Stimulated activated CD4-positive, alpha-beta T cell treated with anti-CD3 and anti-CD28 coated beads, Interleukin-1b, Interleukin-23, amount 100 ng/mL, for 4 hours (primary cell): ENCODE results near the gene ZNF611.
"Not testable (repeated sequence)": the region's sequence is repeated elsewhere in the genome, so short reads cannot be mapped to it uniquely, and the experiment has no call there.

ENCODE experiments used
- DNase-seq, 2 donors: peaks; one replicate each; pipeline ENCODE4 v3.0.0-alpha.2; 2020; ENCODE audit warnings: low read depth in 2 of 2

Gene ZNF611

GRCh38 chr19:52681216-52681615 lies 53.6 kb downstream of the ZNF611 start:
- DNase-seq, result not testable (repeated sequence)

GRCh38 chr19:52679598-52679997 lies 55.2 kb downstream of the ZNF611 start:
- DNase-seq, result no peak

- DNase-seq, result not testable (repeated sequence)
These were observed 59.6 kb downstream of the ZNF611 start for GRCh38 chr19:52675239-52675638.

GRCh38 chr19:52673014-52673413 lies 61.8 kb downstream of the ZNF611 start:
- no peak for DNase-seq

GRCh38 chr19:52670046-52670445 lies 64.8 kb downstream of the ZNF611 start:
- DNase-seq, result no peak

GRCh38 chr19:52669586-52669985 lies 65.3 kb downstream of the ZNF611 start:
- DNase-seq, result no peak

- no peak for DNase-seq
These were observed 66.9 kb downstream of the ZNF611 start for GRCh38 chr19:52667972-52668371.

GRCh38 chr19:52666506-52666905 lies 68.3 kb downstream of the ZNF611 start:
- no peak for DNase-seq

- DNase-seq, result no peak
These were observed 69.3 kb downstream of the ZNF611 start for GRCh38 chr19:52665529-52665928.

GRCh38 chr19:52665027-52665426 lies 69.8 kb downstream of the ZNF611 start:
- DNase-seq, result no peak

- no peak for DNase-seq
These were observed 70.4 kb downstream of the ZNF611 start for GRCh38 chr19:52664461-52664860.

- no peak for DNase-seq
These were observed 72.2 kb downstream of the ZNF611 start for GRCh38 chr19:52662631-52663030.

- no peak for DNase-seq
These were observed 73.9 kb downstream of the ZNF611 start for GRCh38 chr19:52660981-52661380.

GRCh38 chr19:52659013-52659412 lies 75.8 kb downstream of the ZNF611 start:
- DNase-seq, result no peak

GRCh38 chr19:52658595-52658994 lies 76.2 kb downstream of the ZNF611 start:
- DNase-seq, result no peak

GRCh38 chr19:52653161-52653560 lies 81.7 kb downstream of the ZNF611 start:
- no peak for DNase-seq
